Right lobe of liver (tissue), 6 donors: ENCODE data around the gene POPDC2. TPM values are rescaled to one million over a fixed set of nuclear protein-coding genes. Genes with fewer than 3 reads are reported as not detected.

ENCODE experiments used
- ATAC-seq, 4 donors: fragments of 200-7000 bp; cut with Tn5 transposase; one replicate each; pipeline ENCODE4 v1.9.1; 2020; ENCODE audit warnings: mild to moderate bottlenecking in 4 of 4, moderate library complexity in 4 of 4
- DNase-seq, 3 donors: peaks; one replicate each; pipeline ENCODE4 v3.0.0-alpha.2; 2020
- H3K27ac ChIP-seq, 3 donors: fragments of 200-600 bp; one replicate each; pipeline ENCODE4 v1.8.0; 2022
- H3K27me3 ChIP-seq, 2 donors: fragments of 200-600 bp; one replicate each; pipeline ENCODE4 v1.8.0; 2022
- H3K36me3 ChIP-seq, 4 donors: fragments of 200-600 bp; sonication (generic) in 1 of 4; one replicate each; pipeline versions ENCODE4 v1.5.1 to v1.8.0; 2017 to 2022; ENCODE audit warnings: control low read depth in 1 of 4
- H3K4me1 ChIP-seq, 4 donors: fragments of 200-600 bp; sonication (generic) in 1 of 4; one replicate each; pipeline versions ENCODE4 v1.5.1 to v1.8.0; 2017 to 2022; ENCODE audit warnings: control low read depth in 1 of 4
- H3K4me3 ChIP-seq, 3 donors: fragments of 200-600 bp; one replicate each; pipeline ENCODE4 v1.8.0; 2022
- H3K9me3 ChIP-seq, 4 donors: fragments of 200-600 bp; sonication (generic) in 1 of 4; one replicate each; pipeline versions ENCODE4 v1.5.1 to v1.8.0; 2017 to 2022; ENCODE audit warnings: control low read depth in 1 of 4
- CTCF ChIP-seq, 4 donors: fragments of 200-600 bp in 3 of 4; fragments of 450-650 bp in 1 of 4; IDR thresholded peaks; one replicate each; pipeline versions ENCODE4 v1.5.1 to v1.8.0; 2016 to 2022; ENCODE audit warnings: antibody characterized with exemption in 4 of 4, mild to moderate bottlenecking in 2 of 4
- POLR2A ChIP-seq: fragments of 450-650 bp; IDR thresholded peaks from one replicate; pipeline ENCODE4 v1.6.1; 2017; ENCODE audit warnings: antibody characterized with exemption, mild to moderate bottlenecking
- WGBS: methylation state at CpG from one replicate; pipeline ENCODE4 v1.1.6; 2018; ENCODE audit warnings: low coverage, low lambda C conversion rate; ENCODE audit not compliant: insufficient coverage; ENCODE audit errors: missing lambda C conversion rate; 5-methylcytosine and 5-hydroxymethylcytosine counted together
- intact Hi-C, 2 donors: fragments of 100-400 bp; cut with DNase I; formaldehyde crosslinking; loops; one replicate each; pipeline versions ENCODE4 v1.11.2 to v1.14.1; 2022
- total RNA-seq, 6 experiments: library from RNA; depleted of rRNA in 2 of 6; stranded (reverse); fragments of >200 nt in 2 of 6; fragmentation: NEBNext Ultra II Directional in 3 of 6; extraction: Animal tissue kit (Norgen Biotek cat#: 25700) in 3 of 6; gene quantifications; one replicate each; pipeline versions ENCODE4 v1.1.0 to v1.2.4, GENCODE V29; 2016 to 2023
- donor health status: DM: no; HTN: yes; CAD: no.
- donor health status: DM: no; HTN: no; CAD: no.
- donor health status: DM: no; HTN: no; CAD: no.
- donor health status: DM: no; HTN: yes; CAD: no.
- donor health status: DM: no; HTN: yes; CAD: no.

The POPDC2 gene
- total RNA-seq, 6 experiments from 2014 or later: 0.43 to 0.92 (median 0.68) TPM

- no peak for TF ChIP-seq CTCF (IDR thresholded peaks at IDR 0.05)
- TF ChIP-seq POLR2A: no peak
Observed at GRCh38 chr3:119604878-119605277, 55.5 kb downstream of the POPDC2 start.

GRCh38 chr3:119602676-119603075, 57.7 kb downstream of the POPDC2 start:
- Histone ChIP-seq H3K36me3 (no peaks in the 10 kb centered on the region), H3K27me3 (no peaks in the 10 kb centered on the region), H3K4me1 (peaks cover 0 to 12% (median 5%) of the 10 kb centered on the region in 4 donors), H3K4me3 (no peak overlapping the region), H3K27ac (no peak overlapping the region), H3K9me3 (no peaks in the 10 kb centered on the region)
- ATAC-seq (no peak), DNase-seq (no peak)
- intact Hi-C loops: no loop called here
- no peak for TF ChIP-seq POLR2A
- TF ChIP-seq CTCF (IDR thresholded peaks at IDR 0.05): no peak
- WGBS: 67% methylated on average over 1 of the region's 1 CpG

More at GRCh38 chr3:119604878-119605277, 55.5 kb downstream of the POPDC2 start:
- Histone ChIP-seq H3K27me3 (no peaks in the 10 kb centered on the region), H3K4me1 (no peaks in the 10 kb centered on the region), H3K4me3 (no peak overlapping the region), H3K36me3 (no peaks in the 10 kb centered on the region), H3K27ac (no peak overlapping the region), H3K9me3 (no peaks in the 10 kb centered on the region)
- intact Hi-C loops: no loop called here
- WGBS: no CpG with 5 or more reads among the region's 1 CpG
- DNase-seq: no peak
- no peak for ATAC-seq

- WGBS: 92% methylated on average over 2 of the region's 3 CpGs
- Histone ChIP-seq H3K4me1 (peaks cover 0 to 21% (median 8%) of the 10 kb centered on the region in 4 donors), H3K27me3 (no peaks in the 10 kb centered on the region), H3K4me3 (no peak overlapping the region), H3K36me3 (no peaks in the 10 kb centered on the region), H3K27ac (no peak overlapping the region), H3K9me3 (no peaks in the 10 kb centered on the region)
- intact Hi-C loops: no loop called here
- TF ChIP-seq CTCF (IDR thresholded peaks at IDR 0.05) (no peak), POLR2A (no peak)
- ATAC-seq (no peak), DNase-seq (no peak)
Observed at GRCh38 chr3:119601154-119601553, 59.2 kb downstream of the POPDC2 start.

GRCh38 chr3:119600732-119601131, 59.7 kb downstream of the POPDC2 start:
- intact Hi-C loops: no loop called here
- Histone ChIP-seq H3K27ac (no peak overlapping the region), H3K9me3 (no peaks in the 10 kb centered on the region), H3K27me3 (no peaks in the 10 kb centered on the region), H3K4me1 (peaks cover 0 to 24% (median 10%) of the 10 kb centered on the region in 4 donors), H3K36me3 (no peaks in the 10 kb centered on the region), H3K4me3 (no peak overlapping the region)
- ATAC-seq (peak in 3 of 4 donors; percentile 6 to 28 (median 16)), DNase-seq (no peak)
- TF ChIP-seq CTCF (IDR thresholded peaks at IDR 0.05) (peak in 2 of 4 donors; percentile 9 to 26), POLR2A (no peak)
- no CpG with 5 or more reads among the region's 5 CpGs for WGBS
